Fibroblast of lung (primary cell): Measurements from ENCODE around the gene ERCC2. TPM values are rescaled to one million over a fixed set of nuclear protein-coding genes. Genes with fewer than 3 reads are reported as not detected.
A peak's percentile ranks its signal among the peaks of the same experiment; 100 is the strongest.
"Not testable (repeated sequence)": the region's sequence is repeated elsewhere in the genome, so short reads cannot be mapped to it uniquely, and the experiment has no call there.

ENCODE experiments used
- DNase-seq, 2 donors: peaks; one replicate each; pipeline versions ENCODE4 v3.0.0 to v3.0.0-alpha.2; 2010; ENCODE audit warnings: low read depth in 2 of 2
- H2AFZ ChIP-seq: 2 replicates; pipeline ENCODE4 v1.5.1; 2012; ENCODE audit warnings: low read length, control low read depth, inconsistent platforms
- H3K27ac ChIP-seq: 2 replicates; pipeline ENCODE4 v1.5.1; 2011; ENCODE audit warnings: low read length, control low read depth; ENCODE audit not compliant: insufficient read depth
- H3K27me3 ChIP-seq: 2 replicates; pipeline ENCODE4 v1.5.1; 2011; ENCODE audit warnings: mild to moderate bottlenecking, low read length; ENCODE audit not compliant: control insufficient read depth, insufficient read depth
- H3K36me3 ChIP-seq: 2 replicates; pipeline ENCODE4 v1.5.1; 2011; ENCODE audit warnings: low read length; ENCODE audit not compliant: control insufficient read depth, insufficient read depth
- H3K4me1 ChIP-seq: 2 replicates; pipeline ENCODE4 v1.5.1; 2011; ENCODE audit warnings: low read length; ENCODE audit not compliant: control insufficient read depth, insufficient read depth; ENCODE audit errors: extremely low read depth
- H3K4me2 ChIP-seq: 2 replicates; pipeline ENCODE4 v1.5.1; 2011; ENCODE audit warnings: low read length, control low read depth; ENCODE audit not compliant: insufficient read depth; ENCODE audit errors: extremely low read depth
- H3K4me3 ChIP-seq, 4 experiments: fragments of 200-600 bp in 1 of 4; sonication (generic) in 1 of 4; replicated peaks in 1 of 4; 2 replicates each; pipeline ENCODE4 v1.5.1; 2011 to 2016; ENCODE audit warnings: low read length in 4 of 4, low read depth in 3 of 4, mild to moderate bottlenecking in 3 of 4, control low read depth in 2 of 4, inconsistent platforms in 1 of 4, mixed read lengths in 1 of 4; ENCODE audit not compliant: insufficient read depth in 1 of 4; ENCODE audit errors: control extremely low read depth in 1 of 4
- H3K79me2 ChIP-seq: 2 replicates; pipeline ENCODE4 v1.5.1; 2012; ENCODE audit warnings: mild to moderate bottlenecking, low read length, inconsistent platforms; ENCODE audit not compliant: control insufficient read depth, insufficient read depth
- H3K9ac ChIP-seq: 2 replicates; pipeline ENCODE4 v1.5.1; 2011; ENCODE audit warnings: mild to moderate bottlenecking, low read length, control low read depth; ENCODE audit not compliant: insufficient read depth
- H3K9me3 ChIP-seq: 2 replicates; pipeline ENCODE4 v1.5.1; 2012; ENCODE audit warnings: low read depth, low read length; ENCODE audit not compliant: control insufficient read depth, insufficient read depth
- H4K20me1 ChIP-seq: 2 replicates; pipeline ENCODE4 v1.5.1; 2011; ENCODE audit warnings: low read length; ENCODE audit not compliant: control insufficient read depth, insufficient read depth; ENCODE audit errors: extremely low read depth
- CTCF ChIP-seq, 2 donors: IDR thresholded peaks in 1 of 2; conservative IDR thresholded peaks in 1 of 2; 1 replicate in 1 of 2; 2 replicates in 1 of 2; pipeline ENCODE4 v1.5.1; 2011 to 2012; ENCODE audit warnings: low read length in 2 of 2, control low read depth in 1 of 2, inconsistent platforms in 1 of 2, low read depth in 1 of 2, mild to moderate bottlenecking in 1 of 2
- EZH2 ChIP-seq: IDR thresholded peaks from 2 replicates; pipeline ENCODE4 v1.5.1; 2012; ENCODE audit warnings: low read length, control low read depth, mild to moderate bottlenecking; ENCODE audit errors: missing control alignments
- polyA plus RNA-seq, 2 donors: library from polyadenylated mRNA; depleted of rRNA in 1 of 2; stranded (reverse) in 1 of 2; unstranded in 1 of 2; fragments of >200 nt; gene quantifications; 2 replicates each; pipeline ENCODE4 v1.2.1, GENCODE V29; 2011 to 2012; ENCODE audit warnings: missing spikeins in 1 of 2
- total RNA-seq: library from RNA; depleted of rRNA; stranded (reverse); fragments of >200 nt; gene quantifications from 2 replicates; pipeline ENCODE4 v1.2.1, GENCODE V29; 2014

ERCC2 gene
- total and polyA plus RNA-seq, 2 donors (not counting 1 experiment from before 2014, with no cell fraction given): 21.6 to 57.1 TPM

- Histone ChIP-seq H3K4me1 (peaks cover 3% of the 10 kb centered on the region), H3K27ac (no peak overlapping the region), H3K9ac (no peak overlapping the region), H4K20me1 (no peaks in the 10 kb centered on the region), H3K4me2 (no peak overlapping the region), H3K9me3 (no peaks in the 10 kb centered on the region), H2AFZ (no peak overlapping the region), H3K27me3 (no peaks in the 10 kb centered on the region), H3K79me2 (peaks cover 6% of the 10 kb centered on the region), H3K4me3 (no peak overlapping the region), H3K36me3 (peaks cover 5% of the 10 kb centered on the region)
- TF ChIP-seq CTCF (conservative IDR thresholded peaks at IDR 0.05 in 1 of 2, IDR thresholded peaks at IDR 0.05 in 1 of 2; ENCODE audit: low read depth in 1 of 2, low read length in 2 of 2) (no peak), EZH2 (no peak)
- no peak for DNase-seq
Observed at GRCh38 chr19:45408830-45409556, 38.6 kb upstream of the ERCC2 start.

- Histone ChIP-seq H3K9ac (no peak overlapping the region), H3K9me3 (no peaks in the 10 kb centered on the region), H4K20me1 (no peaks in the 10 kb centered on the region), H2AFZ (no peak overlapping the region), H3K79me2 (peaks cover 6% of the 10 kb centered on the region), H3K36me3 (no peaks in the 10 kb centered on the region), H3K27me3 (no peaks in the 10 kb centered on the region), H3K4me2 (no peak overlapping the region), H3K27ac (no peak overlapping the region), H3K4me1 (peaks cover 8% of the 10 kb centered on the region), H3K4me3 (no peak overlapping the region)
- no peak for DNase-seq
- TF ChIP-seq CTCF (conservative IDR thresholded peaks at IDR 0.05 in 1 of 2, IDR thresholded peaks at IDR 0.05 in 1 of 2; ENCODE audit: low read depth in 1 of 2, low read length in 2 of 2) (no peak), EZH2 (no peak)
Observed at GRCh38 chr19:45408121-45408520, 37.7 kb upstream of the ERCC2 start.

GRCh38 chr19:45407585-45407984 is 37.2 kb upstream of the ERCC2 start:
- H3K4me3 ChIP-seq: peak overlapping the region; percentile 68 to 96 (median 94)
- not testable (repeated sequence) for DNase-seq, H3K27me3 ChIP-seq, H3K4me1 ChIP-seq, H3K9ac ChIP-seq, H3K36me3 ChIP-seq, H3K79me2 ChIP-seq, H4K20me1 ChIP-seq, H2AFZ ChIP-seq, H3K27ac ChIP-seq, H3K9me3 ChIP-seq
- peak overlapping the region; percentile 98 for H3K4me2 ChIP-seq
